A549 treated with CpdA at 1 μM for 4 hours (cell line): ENCODE data around the gene ENAH. TPM values are rescaled to one million over a fixed set of nuclear protein-coding genes. Genes with fewer than 3 reads are reported as not detected.

ENCODE experiments used
- total RNA-seq: library from RNA; stranded (reverse); fragments of 200-300 nt; extraction: Qiagen RNA extraction; gene quantifications from 5 replicates; pipeline ENCODE4 v1.2.3, GENCODE V29; 2022; ENCODE audit warnings: low read depth

ENAH gene
- total RNA-seq, result 69.7 to 97.9 TPM (median 78.1 TPM) in 5 replicates

DNA sequence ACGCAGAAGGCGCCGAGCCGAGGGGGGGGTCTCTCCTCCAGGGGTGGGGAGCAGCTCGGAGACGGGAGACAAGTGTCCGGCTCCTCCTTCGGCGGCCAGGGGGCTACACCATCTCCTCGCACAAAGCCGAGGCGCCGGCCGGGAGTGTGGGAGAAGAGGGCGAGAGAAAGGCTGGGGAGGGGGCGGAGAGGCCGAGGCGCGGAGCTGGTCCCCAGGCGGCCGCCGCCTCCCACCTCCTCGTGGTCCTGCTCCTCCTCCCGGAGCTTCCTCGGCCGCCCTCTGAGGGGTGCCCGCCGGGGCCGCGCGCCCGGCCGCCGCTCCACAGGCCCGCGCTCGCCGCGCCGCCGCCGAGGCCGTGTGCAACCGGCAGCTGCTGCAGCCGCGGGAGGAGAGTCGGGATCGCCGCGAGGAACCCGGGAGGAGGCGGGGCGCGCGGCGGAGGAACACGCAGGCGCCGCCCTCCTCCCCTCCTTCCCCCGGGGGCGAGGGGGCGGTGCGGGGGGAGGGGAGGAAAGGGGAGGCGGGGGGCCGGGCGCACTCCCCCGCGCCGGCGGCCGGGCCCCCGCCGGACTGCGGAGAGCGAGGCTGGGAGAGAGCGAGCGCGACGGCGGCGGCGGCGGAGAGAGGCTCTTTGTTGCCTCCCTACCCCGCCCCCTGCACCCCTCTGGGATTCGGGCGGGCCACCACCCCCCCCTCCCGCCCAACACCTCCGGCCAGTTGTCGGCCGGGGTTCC lies at the start of gene ENAH:
Gene ENAH (minus strand): TSS at position 395 of the 734 bp plus-strand sequence. CDS start 433 bp downstream, outside the sequence.

Other genes starting within 250 kb of the ENAH start
- gene LBR, start 225.1 kb downstream of the ENAH start, total RNA-seq, result 36.8 to 42.3 TPM (median 39.7 TPM) in 5 replicates
- gene SRP9, start 124.7 kb upstream of the ENAH start, total RNA-seq, result 225 to 350 TPM (median 250 TPM) in 5 replicates
- 211 to 256 TPM (median 234 TPM) in 5 replicates for gene EPHX1, start 157.0 kb upstream of the ENAH start, total RNA-seq
- gene TMEM63A, start 229.3 kb upstream of the ENAH start, total RNA-seq, result 5.5 to 7.6 TPM (median 6.7 TPM) in 5 replicates
- 0.19 to 0.41 TPM (median 0.28 TPM) in 4 of 5 replicates, not detected in the other for gene LEFTY1, start 236.0 kb upstream of the ENAH start, total RNA-seq